GM21737 (cell line): Measurements from ENCODE around the gene GPR137B.

ENCODE experiments used
- ATAC-seq: cut with Tn5 transposase; IDR thresholded peaks from one replicate; pipeline ENCODE4 v1.9.1; 2021; ENCODE audit warnings: mild to moderate bottlenecking, moderate library complexity; ENCODE audit not compliant: unreplicated experiment

The GPR137B gene

GRCh38 chr1:236113324-236114032 lies 28.9 kb upstream of the GPR137B start:
- no peak for ATAC-seq

DNA sequence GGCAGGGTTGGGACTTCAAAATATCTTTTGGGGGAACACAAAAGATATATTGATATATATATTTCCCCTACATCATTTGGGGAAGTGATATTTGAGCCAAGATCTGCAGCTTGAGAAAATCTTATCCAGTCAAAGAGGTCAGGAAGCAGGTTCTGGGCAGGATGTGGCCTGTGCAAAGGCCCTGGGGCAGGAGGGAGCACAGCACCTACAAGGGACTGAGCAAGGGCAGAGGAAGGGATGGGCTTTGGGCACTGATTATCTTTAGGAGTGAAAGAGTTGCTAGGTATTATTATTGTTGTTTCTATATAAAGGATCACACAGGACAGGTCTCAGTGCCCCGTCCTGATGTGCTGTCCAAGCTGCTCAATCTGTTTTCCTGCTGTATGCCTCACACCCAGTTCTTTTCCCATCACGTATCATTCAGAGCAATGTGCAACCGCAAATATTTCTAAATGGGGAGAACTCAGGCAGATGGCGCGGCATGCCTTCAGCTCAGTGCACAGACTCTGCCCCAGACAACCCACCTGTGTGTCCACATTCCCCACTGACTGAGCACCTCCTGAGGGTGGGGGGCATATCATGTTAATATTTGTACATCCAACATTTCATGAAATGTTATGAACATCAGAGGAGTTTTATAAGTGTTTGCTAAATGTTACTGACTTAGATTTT lies 28.1 kb upstream of the GPR137B start:
- ATAC-seq: no peak

DNA sequence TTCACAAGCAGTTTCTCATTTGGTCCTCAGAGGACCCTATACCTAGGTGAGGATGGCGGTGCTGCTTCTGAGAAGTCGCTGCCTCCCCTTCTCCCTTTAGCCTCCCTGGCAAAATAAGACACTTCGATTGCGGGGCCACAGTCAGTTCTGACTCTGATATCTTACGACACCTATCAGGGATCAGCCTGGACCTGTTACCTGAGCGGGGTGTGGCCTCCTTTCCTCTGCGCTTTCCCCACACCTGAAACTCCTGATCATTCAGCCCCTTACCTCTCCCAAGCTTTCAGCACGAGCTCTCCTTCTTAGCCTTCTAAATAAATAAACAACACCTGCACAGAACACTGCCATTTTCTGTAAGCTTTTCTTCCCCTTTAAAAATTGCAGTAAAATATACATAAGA lies 24.6 kb upstream of the GPR137B start:
- no peak for ATAC-seq

GRCh38 chr1:236119943-236120484 lies 22.3 kb upstream of the GPR137B start:
- no peak for ATAC-seq

GRCh38 chr1:236120721-236121153 lies 21.6 kb upstream of the GPR137B start:
- ATAC-seq: peak; percentile 55

- no peak for ATAC-seq
These were observed 20.2 kb upstream of the GPR137B start for GRCh38 chr1:236122176-236122575.

DNA sequence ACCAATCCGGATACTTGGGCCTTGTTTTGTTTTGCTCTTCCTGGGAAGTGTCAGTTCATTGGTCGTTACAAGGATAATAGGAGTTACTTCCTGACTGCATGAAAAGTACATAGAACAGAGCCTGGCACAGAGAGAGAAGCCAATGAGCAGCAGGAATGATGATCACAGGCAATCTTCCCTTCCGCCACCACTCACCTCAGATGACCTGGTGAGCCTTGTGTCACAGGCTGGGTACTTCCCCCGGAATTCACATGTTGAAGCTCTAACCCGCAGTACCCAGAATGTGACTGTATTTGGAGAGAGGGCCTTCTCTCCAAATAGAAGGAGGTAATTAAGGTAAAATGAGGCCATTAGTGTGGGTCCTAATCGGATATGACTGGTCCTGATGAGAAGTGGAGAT lies 18.8 kb upstream of the GPR137B start:
- no peak for ATAC-seq

- no peak for ATAC-seq
These were observed 17.4 kb upstream of the GPR137B start for GRCh38 chr1:236124965-236125364.

GRCh38 chr1:236127045-236127444 lies 15.3 kb upstream of the GPR137B start:
- no peak for ATAC-seq

- ATAC-seq: no peak
These were observed 13.6 kb upstream of the GPR137B start for GRCh38 chr1:236128646-236129178.

DNA sequence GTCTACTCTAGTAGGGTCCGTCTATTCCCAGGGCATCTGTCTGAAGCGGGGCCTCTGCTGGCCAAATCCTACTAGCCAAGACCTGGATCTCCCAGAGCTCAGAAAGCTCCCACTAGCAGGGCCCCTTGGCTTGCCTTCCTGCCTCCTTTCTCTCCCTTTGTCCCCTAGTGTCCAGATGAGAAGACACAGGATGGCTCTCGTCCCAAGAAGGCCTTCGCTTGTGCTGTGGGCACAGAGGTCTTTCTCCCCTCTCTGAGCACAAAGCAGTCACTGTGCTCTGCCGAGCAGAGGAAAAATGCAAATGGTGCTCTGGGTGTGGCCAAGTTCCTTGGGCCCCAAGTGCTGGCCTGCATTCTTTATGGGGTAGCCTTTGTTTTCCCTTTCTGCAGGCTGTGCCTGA lies 13.0 kb upstream of the GPR137B start:
- ATAC-seq: no peak

DNA sequence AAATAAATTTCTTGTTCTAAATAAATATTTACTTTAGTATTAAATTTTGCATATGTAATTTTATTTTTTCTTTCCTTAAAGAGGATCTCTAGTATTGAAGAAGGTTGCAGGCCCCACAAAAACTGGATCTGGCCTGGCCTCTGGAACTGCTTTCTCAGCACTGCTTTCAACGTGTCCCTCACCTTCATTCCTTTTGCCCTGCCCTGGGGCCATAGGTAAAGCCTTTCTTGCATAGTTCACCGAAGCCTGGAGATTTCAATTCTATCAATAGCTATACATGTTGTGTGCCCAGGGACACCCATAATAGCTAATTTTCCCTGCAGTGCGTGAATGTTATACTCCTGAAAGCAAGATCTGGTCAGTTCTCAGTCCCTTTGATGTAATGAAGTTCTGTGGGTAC lies 12.0 kb upstream of the GPR137B start:
- no peak for ATAC-seq

GRCh38 chr1:236131916-236132315 lies 10.4 kb upstream of the GPR137B start:
- ATAC-seq: no peak

- no peak for ATAC-seq
These were observed 9.8 kb upstream of the GPR137B start for GRCh38 chr1:236132420-236133046.

GRCh38 chr1:236133339-236133738 lies 9.0 kb upstream of the GPR137B start:
- ATAC-seq: no peak

DNA sequence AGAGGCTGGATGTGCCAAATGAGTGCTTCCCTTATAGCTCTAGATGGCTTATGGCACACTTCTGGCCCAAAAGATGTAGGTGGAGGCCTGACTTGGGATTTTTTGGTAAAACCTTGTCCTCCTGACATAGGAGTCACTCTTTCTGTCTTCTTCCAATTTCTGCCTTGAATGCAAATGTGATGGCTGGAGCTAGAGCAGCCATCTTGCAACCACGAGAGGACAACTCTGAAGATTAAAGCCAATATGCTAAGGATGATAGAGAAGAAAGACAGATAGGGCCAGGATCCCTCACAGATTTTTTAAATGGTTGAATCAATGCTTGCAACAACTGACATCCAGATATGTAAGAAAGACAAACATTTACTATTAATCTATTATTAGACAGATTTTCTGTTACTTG lies 8.5 kb upstream of the GPR137B start:
- no peak for ATAC-seq

GRCh38 chr1:236137285-236137852 lies 5.0 kb upstream of the GPR137B start:
- no peak for ATAC-seq

DNA sequence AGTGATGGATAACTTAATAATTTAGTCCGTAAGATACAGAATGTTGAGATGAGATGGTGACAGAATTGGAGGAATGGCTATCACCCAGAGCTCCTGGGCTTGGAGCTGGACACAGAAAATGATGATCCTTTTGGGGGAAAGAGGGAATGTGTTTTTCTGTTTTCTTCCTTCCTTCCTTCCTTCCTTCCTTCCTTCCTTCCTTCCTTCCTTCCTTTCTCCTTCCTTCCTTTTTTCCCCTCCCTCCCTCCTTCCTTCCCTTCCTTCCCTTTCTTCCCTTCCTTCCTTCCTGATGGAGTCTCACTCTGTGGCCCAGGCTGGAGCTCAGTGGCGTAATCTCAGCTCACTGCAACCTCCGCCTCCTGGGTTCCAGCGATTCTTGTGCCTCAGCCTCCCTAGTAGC lies 2.8 kb upstream of the GPR137B start:
- no peak for ATAC-seq

DNA sequence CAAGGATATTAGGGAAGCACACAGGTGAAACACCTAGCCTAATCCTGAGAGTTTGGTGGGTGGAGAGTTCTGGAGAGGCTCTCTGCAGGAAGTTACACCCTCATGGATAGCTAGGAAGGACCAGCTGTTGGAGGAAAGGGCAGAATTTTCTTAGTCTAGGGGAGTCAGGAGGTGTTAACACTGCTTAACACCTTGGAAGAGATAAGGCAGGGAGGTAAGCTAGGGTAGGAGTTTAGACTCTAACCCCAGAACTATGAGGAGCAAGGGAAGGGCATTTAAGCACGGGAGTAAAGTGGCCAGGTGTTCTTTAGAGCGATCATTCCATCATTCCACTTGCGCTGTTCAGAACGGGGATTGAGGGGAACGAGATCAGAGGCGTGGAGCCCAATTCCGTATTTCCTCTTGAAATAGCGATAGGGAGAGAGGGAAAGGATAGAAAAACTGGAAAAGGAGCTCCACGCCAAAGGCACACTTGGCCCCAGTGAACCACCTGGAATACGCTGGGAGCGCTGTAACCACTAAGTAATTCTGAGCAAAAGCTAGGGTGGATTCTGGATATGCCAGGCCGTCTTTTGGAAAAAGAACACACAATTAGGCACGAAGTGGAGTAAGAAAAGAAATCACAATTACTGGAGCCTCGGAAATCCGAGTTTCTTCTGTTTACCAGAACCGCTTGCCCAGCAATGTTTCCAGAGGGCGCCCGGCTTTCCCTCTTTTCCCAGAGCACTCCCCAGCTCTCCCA lies 1.5 kb upstream of the GPR137B start:
- ATAC-seq: no peak

GRCh38 chr1:236141447-236142252 lies 689 bp upstream of the GPR137B start:
- peak; percentile 23 for ATAC-seq
